ENCODE data around the gene IFI6.
"Not testable (repeated sequence)": the region's sequence is repeated elsewhere in the genome, so short reads cannot be mapped to it uniquely, and the experiment has no call there.

Gene IFI6

DNA sequence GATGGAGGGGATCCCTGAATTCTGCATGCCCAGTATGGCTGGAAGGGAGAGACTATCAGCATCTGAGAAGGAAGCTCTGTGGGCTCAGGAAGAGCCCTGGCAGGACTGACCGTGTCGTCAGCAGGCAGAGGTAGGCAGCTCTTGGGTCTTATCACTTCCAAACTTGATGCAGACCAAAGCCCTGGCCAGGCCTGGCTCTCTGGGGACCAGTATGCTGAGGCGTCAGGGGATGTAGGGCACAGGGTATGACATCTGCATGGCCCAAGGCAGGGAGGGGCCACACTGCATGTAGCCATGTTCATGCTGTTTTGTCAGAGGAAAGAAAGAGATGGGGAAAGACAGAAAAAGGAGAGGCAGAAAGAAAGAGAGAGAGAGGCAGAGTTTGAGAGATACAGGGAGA, 43.3 kb downstream of the IFI6 start:
- no peak for DNase-seq (ENCODE audit: low read depth)

DNA sequence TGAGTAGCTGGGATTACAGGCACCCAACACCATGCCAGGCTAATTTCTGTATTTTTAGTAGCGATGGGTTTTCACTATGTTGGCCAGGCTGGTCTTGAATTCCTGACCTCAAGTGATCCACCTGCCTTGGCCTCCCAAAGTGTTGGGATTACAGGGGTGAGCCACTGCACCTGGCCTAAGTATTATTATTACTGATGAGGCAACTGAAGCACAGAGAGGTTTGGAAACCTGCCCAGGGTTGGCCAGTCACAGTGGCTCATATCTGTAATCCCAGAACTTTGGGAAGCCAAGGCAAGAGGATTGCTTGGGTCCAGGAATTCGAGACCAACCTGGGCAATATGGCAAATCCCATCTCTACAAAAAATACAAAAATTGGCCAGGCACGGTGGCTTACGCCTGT, 44.3 kb downstream of the IFI6 start:
- not testable (repeated sequence) for DNase-seq (ENCODE audit: low read depth)

DNA sequence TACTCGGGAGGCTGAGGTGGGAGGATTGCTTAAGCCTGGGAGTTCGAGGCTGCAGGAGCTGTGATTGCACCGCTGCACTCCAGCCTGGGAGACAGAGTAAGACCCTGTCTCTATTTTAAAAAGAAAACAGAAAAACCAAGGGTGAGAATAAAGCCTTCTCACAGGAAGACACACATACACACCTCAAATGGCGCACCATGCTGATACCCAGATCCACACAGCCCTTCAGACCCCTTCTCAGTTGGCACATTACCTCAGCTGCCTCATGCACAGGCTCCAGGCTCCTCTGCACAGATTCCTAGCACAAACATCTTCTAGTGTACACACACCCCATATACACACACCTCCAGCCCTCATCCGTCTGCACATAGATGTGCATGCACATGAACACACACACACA, 44.9 kb downstream of the IFI6 start:
- DNase-seq (ENCODE audit: low read depth) = no peak

DNA sequence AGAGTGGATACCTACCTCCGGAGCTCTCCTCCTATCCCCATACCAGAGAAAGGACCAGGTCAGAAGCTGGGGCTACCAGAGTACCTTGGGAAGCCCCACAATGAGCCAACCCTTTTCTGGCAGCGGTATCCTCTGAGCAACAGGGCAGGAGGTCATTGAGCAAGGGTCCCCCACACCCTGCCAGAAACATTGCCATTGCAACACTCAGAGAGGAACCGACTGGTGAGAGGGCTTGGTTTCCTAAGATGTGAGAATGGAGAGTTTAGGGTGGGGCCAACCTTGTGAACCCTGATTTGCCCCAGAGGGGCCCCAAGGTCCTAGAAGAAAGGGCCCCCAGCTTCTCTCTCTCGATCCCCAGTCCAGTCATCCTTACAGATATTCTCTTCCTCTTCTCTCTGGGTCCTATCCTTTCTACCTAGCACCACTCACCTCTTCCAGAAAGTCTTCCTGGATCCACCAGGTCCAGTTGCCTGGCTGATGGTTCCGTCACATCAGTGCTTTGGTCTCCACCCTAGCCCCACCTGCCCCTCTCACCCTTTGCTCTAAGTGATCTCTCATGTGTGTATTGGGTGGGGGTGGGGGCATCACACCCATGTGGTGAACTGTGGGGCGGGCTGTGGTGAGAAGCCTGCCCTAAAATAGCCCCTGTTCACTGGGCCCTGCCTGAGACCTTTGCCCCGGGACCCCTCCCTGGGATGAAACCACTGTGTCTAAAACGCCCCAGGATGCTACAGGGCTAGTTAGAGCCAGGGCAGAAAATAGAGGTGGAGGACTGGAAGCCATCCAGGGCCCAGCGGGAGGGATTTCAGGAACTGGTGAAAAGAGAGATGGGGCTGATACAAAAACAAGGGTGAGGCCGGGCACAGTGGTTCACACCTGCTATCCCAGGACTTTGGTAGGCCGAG, 45.7 kb downstream of the IFI6 start:
- no peak for DNase-seq (ENCODE audit: low read depth)

DNA sequence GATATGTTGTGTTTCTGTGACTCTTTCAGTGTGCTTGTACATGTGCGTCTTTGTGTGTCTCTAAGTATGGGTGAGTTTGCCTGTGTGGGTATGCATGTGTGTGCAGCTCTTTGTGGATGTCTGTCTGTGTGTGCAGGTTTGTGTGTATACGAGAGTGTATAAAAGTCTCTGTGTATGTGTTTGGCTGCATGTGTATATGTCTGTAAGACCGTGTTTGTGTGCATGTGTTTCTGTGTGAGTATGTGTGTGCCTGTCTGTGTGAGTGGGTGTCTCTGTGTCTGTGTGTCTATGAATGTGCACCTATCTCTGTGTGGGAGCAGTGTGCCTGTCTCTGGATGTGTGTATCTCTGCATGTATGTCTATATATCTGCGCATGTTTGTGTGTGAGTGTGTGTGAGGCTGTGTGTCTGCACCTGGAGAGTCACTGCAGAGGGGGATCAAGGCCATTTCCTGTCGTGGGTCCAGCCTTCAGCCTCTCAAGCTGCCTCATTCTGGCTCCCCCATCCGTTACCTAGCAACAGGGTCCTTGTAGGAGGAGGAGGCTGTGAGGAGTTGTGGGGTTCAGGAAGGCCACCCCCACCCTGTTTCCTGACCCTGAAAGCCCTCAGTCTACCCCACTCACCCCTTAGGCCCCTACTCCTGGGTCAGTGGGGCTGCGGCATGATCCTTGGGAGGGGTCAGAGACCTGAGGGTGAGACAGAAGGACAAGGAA, 47.4 kb downstream of the IFI6 start:
- no peak for DNase-seq (ENCODE audit: low read depth)

DNA sequence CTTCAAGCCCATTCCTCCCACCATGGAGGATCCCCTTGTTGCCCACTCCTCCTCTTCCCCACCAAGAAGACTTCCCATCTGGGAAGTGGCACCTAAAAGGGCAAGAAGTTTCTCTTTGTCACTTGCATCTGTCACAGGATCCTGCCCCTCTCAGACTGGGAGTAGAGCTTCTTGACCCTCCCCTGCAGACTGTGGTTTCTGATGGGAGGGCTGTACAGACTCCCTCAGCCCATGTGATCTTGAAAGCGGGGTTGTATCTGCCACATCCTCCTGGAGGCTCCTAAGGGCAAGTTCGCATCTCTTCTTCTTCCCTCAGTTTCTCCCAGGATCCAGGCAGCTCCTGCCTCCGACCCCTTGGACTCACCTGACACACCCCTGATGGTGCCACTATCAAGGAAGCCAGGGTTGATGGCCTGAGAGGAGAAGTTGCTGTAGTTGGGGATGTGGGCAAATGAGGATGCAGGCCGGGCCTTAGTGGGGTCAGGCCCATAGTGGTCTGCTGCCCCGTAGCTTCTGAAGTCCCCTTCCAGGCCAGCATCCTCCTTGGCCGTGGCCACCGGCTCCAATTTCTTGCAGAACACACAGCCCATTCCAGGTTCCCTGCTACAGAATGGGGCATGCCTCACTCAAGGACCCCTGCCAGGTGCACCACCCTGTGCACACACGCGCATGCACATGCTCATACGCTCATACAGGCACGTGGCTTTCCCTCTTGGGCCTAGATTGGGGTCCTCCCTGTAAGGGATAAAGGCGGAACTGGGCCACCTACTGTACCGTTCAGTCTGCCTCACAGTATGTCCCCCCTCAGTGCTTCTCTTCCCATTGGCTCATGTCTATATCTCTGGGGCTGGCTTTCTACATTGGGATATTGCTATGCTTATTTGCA, 48.4 kb downstream of the IFI6 start:
- DNase-seq (ENCODE audit: low read depth) = no peak

DNA sequence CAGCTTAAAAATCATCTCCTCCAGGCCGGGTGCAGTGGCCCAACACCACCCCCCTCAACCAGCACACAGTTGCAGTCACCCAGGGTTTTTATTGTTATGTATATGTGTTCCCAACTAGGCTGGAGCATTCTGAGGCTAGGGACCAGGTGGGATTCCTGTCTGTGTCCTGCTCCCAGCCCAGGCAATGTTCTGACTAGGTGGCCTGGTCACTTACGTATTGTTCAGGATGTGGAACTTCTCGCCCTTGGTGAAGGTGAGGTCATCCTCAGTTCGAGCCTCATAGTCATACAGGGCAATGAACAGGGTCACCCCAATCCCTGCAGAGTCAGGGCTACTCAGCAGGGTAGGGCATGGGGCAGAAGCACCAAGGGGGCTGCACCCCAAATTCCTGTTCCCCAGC, 49.2 kb downstream of the IFI6 start:
- DNase-seq (ENCODE audit: low read depth) = no peak

DNA sequence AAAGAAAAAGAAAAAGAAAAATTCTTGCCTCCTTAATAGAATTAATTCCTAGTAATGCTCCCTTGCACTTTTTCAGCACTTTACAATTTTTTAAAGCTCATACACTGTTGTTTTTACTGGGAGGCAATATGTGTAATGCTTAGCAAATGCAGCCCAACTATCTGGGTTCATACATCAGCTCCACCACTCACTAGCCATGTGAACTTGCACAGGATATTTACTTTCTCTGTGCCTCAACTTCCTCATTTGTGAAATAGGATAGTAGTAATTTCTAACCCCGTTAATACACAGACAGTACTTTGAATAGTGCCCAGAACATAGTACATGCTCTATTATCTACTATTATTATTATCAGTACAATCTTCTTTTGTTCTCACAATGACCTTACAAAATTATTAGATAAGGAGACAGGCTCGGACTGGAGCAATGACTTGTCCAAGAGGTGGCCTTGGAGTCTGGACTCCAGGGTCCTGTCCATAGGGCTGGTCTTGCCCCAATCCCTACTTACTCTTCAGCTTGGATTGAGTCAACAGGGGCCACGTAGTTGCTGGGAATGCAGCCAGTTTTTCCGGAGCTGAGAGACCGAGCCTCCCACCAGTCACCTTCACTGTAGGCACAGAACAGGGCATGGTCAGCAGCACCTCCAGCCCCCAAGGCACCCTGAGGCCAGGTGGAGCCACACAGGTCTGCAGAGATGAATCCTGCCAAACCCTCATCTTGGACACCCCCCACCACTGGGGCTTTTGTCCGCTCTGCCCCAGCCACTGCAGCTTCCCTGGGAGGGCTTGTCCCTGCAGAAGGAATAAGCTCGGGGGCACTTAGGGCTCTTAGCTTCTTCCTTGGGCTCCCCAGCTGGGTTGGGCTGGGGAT, 50.7 kb downstream of the IFI6 start:
- DNase-seq (ENCODE audit: low read depth) = peak; percentile 64

DNA sequence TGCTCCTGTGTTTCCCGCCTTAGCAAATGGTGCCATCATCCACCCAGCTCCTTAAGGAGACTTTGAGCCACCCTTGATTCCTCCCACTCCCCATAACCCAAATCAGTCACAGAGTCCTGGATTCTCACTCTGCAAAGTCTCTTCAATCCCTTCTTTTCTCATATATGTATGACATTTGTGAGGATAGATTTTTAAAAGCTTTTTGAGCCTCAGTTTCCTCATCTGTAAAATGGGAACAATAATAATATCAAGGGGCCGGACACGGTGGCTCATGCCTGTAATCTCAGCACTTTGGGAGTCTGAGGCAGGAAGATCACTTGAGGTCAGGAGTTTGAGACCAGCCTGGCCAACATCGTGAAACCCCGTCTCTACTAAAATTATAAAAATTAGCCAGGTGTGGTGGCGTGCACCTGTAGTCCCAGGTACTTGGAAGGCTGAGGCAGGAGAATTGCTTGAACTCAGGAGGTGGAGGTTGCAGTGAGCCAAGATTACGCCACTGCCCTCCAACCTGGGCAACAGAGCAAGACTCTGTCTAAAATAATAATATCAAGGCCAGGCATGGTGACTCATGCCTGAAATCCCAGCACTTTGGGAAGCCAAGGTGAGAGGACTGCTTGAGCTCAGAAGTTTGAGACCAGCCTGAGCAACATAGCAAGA, 52.1 kb downstream of the IFI6 start:
- DNase-seq (ENCODE audit: low read depth) = not testable (repeated sequence)

DNA sequence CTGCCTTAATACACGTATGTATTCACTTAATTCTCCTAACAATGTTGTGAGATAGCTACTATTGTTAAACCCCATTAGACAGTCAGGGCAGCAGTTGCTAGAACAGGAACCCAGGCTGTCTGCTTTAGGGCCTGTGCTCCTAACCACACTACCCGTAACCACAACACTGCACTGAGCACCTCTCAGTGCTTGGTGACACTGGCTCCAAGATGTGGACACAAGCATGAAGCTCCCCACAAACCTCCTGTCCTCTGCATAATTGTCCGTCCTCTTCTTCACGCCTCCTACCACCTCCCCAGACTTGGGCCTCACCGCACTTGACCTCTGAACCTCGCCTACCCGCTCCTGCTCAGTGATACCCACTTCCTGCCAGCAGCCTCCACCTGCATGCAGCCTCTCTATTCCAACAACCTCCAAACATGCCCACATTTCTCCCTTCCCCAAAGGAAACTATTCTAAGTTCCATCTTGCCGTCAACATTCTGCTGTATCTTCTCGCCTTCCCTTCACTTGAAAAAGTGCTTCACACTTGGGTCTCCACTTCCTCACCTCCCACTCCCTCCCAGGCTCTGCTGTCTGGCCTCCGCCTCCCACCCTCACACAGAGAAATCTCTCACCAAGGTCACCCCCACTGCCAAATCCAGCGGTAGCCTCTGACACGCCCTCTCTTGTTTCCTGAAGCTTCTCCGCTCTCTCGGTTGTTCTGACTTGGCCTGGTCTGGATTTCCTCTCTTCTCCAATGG, 53.5 kb downstream of the IFI6 start:
- DNase-seq (ENCODE audit: low read depth) = no peak

DNA sequence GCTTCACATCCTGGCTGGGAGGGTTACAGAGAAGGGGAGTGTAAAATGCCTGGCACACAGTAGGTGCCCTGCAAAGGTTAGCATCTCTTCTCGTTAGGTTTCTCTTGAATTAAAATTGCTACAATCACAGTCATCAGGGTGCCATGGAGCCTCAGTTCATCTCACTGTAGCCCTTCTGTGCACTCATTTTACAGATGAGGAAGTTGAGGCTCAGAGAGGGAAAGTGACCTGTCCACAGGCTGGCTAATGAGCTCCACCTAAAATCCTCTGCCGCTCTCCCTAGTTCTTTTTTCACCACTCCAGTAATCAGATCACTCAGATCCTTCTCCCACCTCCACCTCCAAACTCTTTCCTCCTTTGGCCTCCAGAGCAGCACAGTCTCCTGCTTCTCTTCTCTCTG, 54.6 kb downstream of the IFI6 start:
- no peak for DNase-seq (ENCODE audit: low read depth)

DNA sequence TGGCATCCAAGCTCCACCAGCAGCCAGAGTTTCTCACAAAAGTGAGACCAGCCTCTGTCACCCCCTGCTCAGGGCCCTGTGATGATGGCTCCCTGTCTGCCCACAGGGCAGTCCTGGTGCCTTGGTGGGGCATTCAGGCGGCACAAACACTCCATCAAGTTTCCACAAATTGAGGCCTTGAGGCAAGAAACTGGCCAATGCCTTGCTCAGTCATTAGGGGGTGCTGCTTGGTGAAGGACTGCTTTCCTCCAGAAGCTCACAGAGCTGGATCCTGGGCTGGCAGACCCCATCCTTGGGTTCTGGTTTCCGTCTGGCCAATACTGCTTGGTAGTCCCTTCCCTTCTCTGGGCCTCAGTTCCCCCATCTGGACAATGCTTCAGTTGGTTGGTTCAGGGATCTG, 55.6 kb downstream of the IFI6 start:
- no peak for DNase-seq (ENCODE audit: low read depth)
